Tongue (tissue), 3 donors: ENCODE measurements around the gene SCN2B. TPM values are rescaled to one million over a fixed set of nuclear protein-coding genes. Genes with fewer than 3 reads are reported as not detected.

Experiments
- DNase-seq: peaks from one replicate; pipeline ENCODE4 v3.0.0-alpha.2; 2015
- small RNA-seq: library from RNA; depleted of rRNA; stranded (forward); fragments of <200 nt; gene quantifications from one replicate; pipeline ENCODE3, GENCODE V24; 2014; ENCODE audit warnings: low replicate concordance
- total RNA-seq: library from RNA; depleted of rRNA; stranded (reverse); fragments of >200 nt; gene quantifications from one replicate; pipeline ENCODE4 v1.2.3, GENCODE V29; 2014

Gene SCN2B
- total RNA-seq, 1 donor from 2014 or later: 12.0 TPM

DNA sequence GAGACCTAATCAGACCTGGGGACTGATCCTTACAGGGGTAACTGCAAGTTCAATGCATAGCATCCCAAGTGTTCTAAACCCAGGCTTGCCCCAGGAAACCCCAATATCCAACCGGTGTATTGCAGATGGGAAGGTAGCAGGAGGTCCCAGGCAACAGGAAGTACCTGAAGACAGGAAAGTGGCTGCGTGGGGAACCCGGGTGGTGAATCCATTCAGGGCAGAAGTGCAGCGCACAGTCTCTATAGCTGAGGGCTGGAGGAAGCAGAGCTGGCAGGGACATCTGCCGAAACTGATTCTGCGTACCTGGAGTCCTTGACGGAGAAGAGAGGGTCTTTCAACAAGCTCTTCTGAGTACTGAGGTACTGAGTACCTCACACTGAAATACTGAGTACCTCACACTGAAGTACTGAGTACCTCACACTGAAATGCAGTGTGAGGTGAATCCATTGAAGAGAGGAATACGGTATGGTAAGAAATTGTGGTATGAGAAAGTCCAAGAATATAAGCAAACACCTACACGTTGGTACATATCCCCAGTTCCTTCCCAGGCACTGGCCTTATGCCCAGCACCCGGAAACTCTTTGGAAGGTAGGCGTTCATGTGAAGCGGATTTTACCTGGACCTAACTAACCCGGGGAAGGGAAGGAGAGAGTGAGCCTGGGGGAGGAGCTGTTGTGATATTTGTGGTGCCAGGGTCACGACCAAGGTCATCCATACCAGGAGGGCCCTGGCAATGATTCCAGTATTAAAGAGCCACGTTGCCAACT lies 43.9 kb downstream of the SCN2B start:
- DNase-seq: no peak

DNA sequence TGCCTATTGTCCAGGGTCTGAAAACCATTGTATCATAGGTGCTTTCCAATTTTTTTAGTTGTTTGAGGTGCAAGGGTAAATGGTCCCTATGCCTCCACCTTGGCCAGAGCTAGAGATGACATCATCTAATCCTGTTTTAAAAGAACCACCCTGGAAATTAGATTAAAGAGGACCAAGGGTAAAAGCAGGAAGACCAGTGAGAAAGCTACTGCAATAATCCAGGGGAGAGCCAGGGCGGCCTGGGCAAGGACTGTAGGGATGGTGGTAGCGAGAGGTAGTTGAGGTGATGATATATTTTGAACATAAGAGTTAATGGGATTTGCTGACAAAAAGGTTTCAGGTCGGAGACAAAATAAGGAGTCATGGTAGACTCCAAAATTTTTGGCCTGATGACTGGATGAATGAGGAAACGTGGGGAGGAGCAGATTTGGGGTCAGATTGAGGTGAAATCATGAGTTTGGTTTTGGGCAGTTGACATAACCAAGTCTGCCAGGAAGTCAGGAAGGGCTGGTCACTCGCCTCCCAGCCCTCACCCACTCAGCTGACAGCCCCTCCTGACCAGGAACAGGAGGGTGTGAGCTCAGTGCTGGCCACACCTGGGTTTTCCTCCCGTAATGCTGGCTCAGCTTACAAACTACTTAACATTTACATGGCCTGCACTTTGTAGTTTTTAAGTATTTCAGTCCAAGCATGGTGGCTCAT lies 46.8 kb downstream of the SCN2B start:
- DNase-seq: no peak

DNA sequence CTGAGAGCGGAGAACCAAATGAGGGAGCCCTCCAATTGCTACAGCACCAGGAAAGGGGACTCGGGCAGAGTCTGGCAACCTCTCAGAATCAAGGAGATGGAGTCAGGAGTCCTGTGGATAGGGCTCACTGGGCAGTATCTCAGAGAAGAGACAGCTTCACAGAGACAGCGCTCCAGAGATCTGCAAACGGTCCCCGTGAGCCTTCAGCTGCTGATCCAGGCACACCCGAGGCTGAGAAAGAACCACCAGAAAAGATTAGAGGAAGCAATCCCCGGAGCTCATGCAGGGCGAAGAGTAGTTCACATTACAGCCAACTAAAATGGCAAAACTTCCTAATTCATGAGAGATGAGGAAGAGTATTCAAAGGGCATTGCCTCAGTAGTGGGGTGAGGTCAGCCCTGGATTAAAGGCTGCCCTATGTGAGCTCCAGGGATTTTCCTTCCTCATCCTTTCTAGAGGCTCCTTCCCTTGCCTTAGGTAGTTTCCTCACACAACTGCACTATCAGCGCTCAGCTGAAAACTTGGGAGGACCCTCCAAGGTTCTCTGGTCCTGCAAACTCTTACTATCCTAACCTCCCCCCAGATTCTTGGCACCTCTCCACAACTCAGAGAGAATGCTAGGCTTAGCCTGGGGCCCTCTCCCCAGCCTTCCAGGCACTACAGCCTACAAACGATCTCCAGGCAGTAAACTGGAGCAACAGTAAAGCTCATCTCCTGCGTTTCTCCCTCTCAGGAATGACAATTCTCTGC lies 47.5 kb downstream of the SCN2B start:
- DNase-seq: peak; percentile 44

DNA sequence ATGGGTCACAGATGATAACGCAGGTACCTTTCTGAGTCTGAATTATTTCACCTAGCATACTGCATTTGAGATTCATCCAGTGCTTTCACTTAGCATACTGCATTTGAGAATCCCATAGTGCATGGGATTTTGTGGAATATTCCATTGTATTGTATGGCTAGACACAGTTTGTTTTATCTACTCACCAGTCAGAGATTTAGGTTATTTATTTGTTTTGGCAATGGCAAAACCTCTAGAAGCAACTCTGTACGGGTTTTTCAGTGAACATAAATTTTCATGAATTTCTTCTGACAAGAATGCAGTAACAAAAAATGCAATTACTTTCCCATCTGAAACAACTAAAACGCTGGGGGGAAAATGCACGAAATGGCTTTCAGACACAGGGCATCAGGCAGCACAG lies 48.1 kb downstream of the SCN2B start:
- DNase-seq: no peak

DNA sequence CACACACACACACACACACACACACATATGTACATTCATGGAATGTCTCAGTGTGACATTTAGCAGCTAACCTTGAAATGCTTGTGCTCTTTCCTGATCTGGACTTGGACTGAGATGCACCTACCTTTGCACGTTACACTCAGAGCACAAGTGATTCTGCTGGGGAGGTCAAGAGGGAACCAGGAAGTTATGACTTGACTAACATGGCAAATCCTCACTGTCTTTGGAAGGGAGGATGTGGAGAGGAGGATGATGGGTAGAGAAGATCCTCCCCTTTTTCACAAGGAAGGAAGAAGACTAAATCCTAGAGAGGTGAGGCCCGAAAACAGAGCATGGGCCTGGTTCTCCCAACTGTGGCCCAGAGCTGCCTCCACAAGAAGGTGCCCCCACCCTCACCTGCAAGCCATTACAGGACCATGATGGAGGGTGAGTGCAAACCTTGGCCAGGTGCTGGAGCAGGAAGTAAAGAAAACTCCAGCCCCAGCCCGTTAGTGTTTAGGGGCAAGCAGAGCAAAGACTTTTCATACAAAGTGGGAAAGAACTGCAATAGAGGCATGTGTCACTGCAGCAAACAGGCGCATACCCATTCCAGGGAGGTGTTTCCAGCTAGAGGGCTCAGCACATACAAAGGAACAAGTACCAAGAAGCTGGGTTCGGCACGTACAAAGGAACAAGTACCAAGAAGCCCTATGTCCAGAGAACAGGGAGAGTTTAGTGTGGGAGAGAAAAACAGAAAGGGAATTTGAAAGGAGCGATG lies 50.2 kb downstream of the SCN2B start:
- no peak for DNase-seq

DNA sequence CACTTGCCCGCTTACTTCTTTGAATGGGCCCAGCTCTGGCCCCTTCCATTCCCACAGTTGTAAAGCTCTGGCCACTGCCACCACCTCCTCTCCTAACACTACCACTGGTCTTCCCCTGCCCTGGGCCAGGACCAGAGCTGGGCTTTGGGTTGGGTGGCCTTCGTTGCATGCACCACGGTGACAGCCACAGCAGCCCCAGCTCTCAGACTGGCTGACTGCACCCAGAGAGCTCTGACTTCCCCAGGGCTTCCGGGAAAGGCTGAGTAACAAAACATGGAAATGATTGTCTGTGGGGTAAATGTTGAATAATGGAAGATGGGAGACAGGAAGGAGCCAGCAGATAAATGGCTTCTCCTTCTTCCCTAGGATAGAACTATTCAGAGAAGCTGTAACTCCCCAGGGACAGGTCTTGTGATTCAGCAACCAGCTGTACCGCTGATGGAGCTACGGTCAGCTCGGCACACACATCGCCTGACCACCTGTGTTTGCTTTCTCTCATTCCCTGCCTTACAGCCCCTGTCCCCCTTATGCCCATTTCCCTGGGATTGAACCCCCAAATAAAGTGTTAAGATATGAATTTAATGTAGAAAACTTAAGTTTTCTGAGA lies 51.4 kb downstream of the SCN2B start:
- DNase-seq: no peak

DNA sequence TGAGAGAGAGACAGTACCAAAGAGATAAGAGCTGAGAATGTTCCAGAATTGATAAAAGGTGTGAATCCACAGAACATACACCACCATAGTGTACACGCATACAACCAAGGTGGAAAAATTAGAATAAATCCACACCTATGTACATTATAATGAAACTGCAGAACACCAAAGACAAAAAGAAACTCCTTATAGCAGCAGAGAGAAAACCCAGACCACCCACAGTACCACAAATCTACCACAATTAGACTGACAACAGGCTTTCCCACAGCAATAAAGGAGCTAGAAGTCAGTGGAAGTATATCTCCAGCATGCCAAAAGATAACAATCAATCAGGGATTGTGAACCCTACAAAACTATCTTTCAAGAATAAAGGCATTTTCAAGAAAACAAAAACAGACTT lies 55.6 kb downstream of the SCN2B start:
- DNase-seq: no peak

DNA sequence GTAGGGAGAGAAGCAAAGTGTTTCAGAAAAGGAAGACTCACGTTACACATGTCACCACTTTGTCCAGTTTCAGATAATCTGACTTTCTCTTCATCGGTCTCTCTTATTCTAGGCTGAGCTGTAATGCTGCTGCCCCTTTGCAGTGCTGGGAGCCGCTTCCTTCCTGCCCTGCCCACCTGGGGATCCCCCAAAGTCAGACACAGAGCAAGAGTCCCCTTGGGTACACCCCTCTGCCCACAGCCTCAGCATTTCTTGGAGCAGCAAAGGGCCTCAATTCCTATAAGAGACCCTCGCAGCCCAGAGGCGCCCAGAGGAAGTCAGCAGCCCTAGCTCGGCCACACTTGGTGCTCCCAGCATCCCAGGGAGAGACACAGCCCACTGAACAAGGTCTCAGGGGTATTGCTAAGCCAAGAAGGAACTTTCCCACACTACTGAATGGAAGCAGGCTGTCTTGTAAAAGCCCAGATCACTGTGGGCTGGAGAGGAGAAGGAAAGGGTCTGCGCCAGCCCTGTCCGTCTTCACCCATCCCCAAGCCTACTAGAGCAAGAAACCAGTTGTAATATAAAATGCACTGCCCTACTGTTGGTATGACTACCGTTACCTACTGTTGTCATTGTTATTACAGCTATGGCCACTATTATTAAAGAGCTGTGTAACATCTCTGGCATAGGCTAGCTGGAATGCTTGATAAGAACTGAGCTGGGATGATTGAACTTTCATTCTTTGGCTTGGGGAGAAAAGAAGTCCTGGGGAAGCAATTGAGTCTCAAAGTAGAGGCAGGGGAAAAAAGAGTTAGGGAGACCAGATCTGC lies 58.4 kb downstream of the SCN2B start:
- DNase-seq: no peak

DNA sequence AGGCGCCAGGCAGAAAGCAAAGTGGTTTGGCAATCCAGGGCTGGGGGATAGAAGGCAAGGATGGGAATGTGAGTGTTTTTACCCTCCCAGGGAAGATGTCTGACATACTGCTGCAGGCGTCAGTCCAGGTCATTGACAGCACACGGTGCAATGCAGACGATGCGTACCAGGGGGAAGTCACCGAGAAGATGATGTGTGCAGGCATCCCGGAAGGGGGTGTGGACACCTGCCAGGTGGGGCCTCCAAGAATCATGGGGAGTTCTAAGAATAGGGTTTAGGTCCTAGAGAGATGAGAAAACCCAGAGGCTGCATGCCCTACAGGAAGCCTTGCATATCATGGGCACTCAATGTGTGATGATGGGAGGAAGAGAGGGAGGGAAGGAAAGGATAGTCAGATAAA lies 61.4 kb downstream of the SCN2B start:
- DNase-seq: no peak

DNA sequence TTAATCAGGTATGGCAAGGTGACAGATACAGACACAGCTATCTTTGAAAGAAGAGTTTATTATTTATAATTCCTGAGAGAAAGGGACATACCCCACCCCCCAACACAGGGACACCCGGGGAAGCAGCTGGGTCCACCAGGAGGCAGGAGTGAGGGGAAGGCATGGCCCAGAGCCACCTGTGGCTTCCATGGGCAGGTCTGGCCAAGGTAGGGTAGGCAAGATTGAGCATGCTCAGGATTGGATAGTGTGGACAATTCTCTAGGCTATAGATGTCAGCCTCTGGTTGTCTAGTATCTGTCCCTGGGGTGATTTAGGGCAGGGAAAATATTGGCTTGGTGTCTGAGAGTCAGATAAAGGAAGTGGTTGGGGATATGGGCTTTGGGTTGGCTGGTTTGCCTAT lies 62.2 kb downstream of the SCN2B start:
- DNase-seq: no peak

DNA sequence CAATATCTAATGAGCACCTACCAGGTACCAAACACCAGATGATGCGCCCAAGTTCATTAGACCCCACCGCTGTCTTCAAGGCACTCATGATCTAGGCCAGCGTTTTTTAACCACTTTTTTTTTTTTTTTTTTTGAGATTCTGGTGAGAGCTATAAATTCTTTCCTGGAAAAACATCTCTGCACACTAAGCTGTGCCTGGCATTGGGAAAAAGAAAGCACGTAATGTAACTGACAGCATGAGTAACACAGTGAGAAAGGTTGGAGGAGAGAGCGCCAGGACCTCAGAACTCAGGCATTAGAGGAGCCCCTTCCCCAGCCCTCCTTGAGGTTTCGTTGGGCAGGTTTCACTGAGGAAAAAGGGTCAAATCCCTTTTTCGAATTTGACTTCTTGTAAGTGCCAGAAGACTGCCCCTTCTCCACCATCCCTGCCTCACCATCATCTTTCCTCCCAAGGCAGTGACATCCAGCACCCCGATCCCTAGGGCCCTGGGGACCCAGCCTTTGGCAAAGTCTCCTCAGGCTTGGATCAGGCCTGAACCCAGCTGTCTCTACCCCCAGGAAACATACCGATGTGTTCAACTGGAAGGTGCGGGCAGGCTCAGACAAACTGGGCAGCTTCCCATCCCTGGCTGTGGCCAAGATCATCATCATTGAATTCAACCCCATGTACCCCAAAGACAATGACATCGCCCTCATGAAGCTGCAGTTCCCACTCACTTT lies 63.6 kb downstream of the SCN2B start:
- no peak for DNase-seq

Small RNA genes lying within 50 kb of the gene (small RNA-seq; reads per million reads assigned to genes)
- gene HSPE1P18: not detected

Other genes starting within 250 kb of the SCN2B start
- gene TMPRSS13, start 247.2 kb downstream of the SCN2B start, total RNA-seq: 2.2 TPM
- 5.9 TPM for gene IL10RA, start 190.2 kb downstream of the SCN2B start, total RNA-seq
- 7.0 TPM for gene TMPRSS4, start 99.6 kb downstream of the SCN2B start, total RNA-seq
- not detected for gene SMIM35, start 89.7 kb downstream of the SCN2B start, total RNA-seq
- gene SCN4B, start 23.8 kb downstream of the SCN2B start, total RNA-seq: 4.1 TPM
- gene JAML, start 48.4 kb upstream of the SCN2B start, total RNA-seq: 9.7 TPM
- 3.0 TPM for gene MPZL3, start 75.7 kb upstream of the SCN2B start, total RNA-seq
- 27.2 TPM for gene MPZL2, start 87.7 kb upstream of the SCN2B start, total RNA-seq
- gene CD3E, start 128.1 kb upstream of the SCN2B start, total RNA-seq: not detected
- not detected for gene CD3D, start 166.1 kb upstream of the SCN2B start, total RNA-seq
- gene CD3G, start 167.7 kb upstream of the SCN2B start, total RNA-seq: 1.1 TPM
- 34.8 TPM for gene UBE4A, start 183.0 kb upstream of the SCN2B start, total RNA-seq
- gene ATP5MG, start 225.0 kb upstream of the SCN2B start, total RNA-seq: 77.5 TPM